Sigmoid colon (tissue), 4 donors: ENCODE data around the gene GALNS.

Experiments
- POLR2AphosphoS5 ChIP-seq, 4 donors: sonication (generic); formaldehyde crosslinking; IDR thresholded peaks; one replicate each; pipeline ENCODE4 v1.6.1; 2017; ENCODE audit warnings: antibody characterized with exemption in 4 of 4
- TF ChIP-seq, protein P1 (sequence below), 4 experiments: fragments of 450-650 bp in 3 of 4; fragments of 200-600 bp in 1 of 4; IDR thresholded peaks; one replicate each; pipeline ENCODE4 v1.5.1; 2016 to 2019; ENCODE audit warnings: antibody characterized with exemption in 4 of 4, mild to moderate bottlenecking in 3 of 4, moderate library complexity in 2 of 4

- TF ChIP-seq, protein P1, sequence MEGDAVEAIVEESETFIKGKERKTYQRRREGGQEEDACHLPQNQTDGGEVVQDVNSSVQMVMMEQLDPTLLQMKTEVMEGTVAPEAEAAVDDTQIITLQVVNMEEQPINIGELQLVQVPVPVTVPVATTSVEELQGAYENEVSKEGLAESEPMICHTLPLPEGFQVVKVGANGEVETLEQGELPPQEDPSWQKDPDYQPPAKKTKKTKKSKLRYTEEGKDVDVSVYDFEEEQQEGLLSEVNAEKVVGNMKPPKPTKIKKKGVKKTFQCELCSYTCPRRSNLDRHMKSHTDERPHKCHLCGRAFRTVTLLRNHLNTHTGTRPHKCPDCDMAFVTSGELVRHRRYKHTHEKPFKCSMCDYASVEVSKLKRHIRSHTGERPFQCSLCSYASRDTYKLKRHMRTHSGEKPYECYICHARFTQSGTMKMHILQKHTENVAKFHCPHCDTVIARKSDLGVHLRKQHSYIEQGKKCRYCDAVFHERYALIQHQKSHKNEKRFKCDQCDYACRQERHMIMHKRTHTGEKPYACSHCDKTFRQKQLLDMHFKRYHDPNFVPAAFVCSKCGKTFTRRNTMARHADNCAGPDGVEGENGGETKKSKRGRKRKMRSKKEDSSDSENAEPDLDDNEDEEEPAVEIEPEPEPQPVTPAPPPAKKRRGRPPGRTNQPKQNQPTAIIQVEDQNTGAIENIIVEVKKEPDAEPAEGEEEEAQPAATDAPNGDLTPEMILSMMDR (IDR thresholded peaks at IDR 0.05) = no peak
- no peak for TF ChIP-seq POLR2AphosphoS5 (IDR thresholded peaks at IDR 0.05)
Measured at GRCh38 chr16:88880226-88881006, 23.7 kb upstream of the GALNS start.
